ENCODE data around the gene BMP2K.
"Not testable (repeated sequence)": the region's sequence is repeated elsewhere in the genome, so short reads cannot be mapped to it uniquely, and the experiment has no call there.

Gene BMP2K

GRCh38 chr4:78829296-78829695, 53.1 kb downstream of the BMP2K start:
- CTCF ChIA-PET, result interaction anchor here (1.5 kb wide), 1 partner anchor 18 kb away, joined by 3 read pairs; no protein-coding TSS in a partner anchor
- TF ChIP-seq, protein P1, sequence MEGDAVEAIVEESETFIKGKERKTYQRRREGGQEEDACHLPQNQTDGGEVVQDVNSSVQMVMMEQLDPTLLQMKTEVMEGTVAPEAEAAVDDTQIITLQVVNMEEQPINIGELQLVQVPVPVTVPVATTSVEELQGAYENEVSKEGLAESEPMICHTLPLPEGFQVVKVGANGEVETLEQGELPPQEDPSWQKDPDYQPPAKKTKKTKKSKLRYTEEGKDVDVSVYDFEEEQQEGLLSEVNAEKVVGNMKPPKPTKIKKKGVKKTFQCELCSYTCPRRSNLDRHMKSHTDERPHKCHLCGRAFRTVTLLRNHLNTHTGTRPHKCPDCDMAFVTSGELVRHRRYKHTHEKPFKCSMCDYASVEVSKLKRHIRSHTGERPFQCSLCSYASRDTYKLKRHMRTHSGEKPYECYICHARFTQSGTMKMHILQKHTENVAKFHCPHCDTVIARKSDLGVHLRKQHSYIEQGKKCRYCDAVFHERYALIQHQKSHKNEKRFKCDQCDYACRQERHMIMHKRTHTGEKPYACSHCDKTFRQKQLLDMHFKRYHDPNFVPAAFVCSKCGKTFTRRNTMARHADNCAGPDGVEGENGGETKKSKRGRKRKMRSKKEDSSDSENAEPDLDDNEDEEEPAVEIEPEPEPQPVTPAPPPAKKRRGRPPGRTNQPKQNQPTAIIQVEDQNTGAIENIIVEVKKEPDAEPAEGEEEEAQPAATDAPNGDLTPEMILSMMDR (IDR thresholded peaks at IDR 0.05; ENCODE audit: insufficient read depth, low read length, missing control alignments), result no peak
- H3K4me3 ChIP-seq (ENCODE audit: low read depth, low read length), result no peak overlapping the region
- DNase-seq (ENCODE audit: low read depth, low spot score), result peak; percentile 40
- POLR2A ChIA-PET, result interaction anchor here (0.7 kb wide), 1 partner anchor 227 kb away, joined by 4 read pairs; no protein-coding TSS in a partner anchor

GRCh38 chr4:78839676-78840075, 63.5 kb downstream of the BMP2K start:
- POLR2A ChIA-PET; CTCF ChIA-PET; DNase-seq (ENCODE audit: low read depth, low spot score); H3K4me3 ChIP-seq (ENCODE audit: low read depth, low read length): not testable (repeated sequence)

DNA sequence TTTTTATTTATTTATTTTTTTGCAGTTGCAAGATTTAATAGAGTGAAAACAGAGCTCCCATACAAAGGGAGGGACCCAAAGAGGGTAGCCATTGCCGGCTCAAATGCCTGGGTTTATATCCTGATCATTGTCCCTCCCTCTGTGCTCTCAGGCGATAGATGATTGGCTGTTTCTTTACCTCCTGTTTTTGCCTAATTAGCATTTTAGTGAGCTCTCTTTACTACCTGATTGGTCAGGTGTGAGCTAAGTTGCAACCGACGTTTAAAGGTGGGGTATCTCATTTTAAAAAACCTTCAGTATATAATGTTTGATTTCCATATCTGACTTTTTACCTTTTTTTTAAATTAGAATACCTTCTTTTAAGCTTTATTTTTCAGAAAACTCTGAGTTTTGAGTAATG, 64.1 kb downstream of the BMP2K start:
- CTCF ChIA-PET; POLR2A ChIA-PET; H3K4me3 ChIP-seq (ENCODE audit: low read depth, low read length): not testable (repeated sequence)

DNA sequence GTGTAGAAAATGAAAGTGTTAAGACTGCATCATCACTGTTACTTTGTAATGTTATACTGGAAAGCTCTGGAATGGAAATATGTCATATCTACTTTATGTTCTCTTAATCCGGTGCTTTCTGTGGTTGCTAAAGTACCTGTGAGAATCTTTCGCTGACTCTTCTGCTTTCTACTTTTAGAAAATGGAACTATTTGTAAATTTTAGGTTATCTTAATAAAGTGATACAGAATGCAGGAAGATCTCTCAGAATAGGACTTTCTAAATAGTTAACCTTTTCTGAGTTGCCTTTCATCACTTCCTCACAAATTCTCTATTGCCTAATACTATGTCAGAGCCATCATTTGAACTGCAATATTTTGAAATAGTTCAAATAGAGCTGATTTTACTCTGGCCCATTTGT, 69.3 kb downstream of the BMP2K start:
- POLR2A ChIA-PET, result interaction anchor here (0.6 kb wide), 1 partner anchor 12 kb away, joined by 4 read pairs; no protein-coding TSS in a partner anchor
- CTCF ChIA-PET, result interaction anchor here (0.9 kb wide), 1 partner anchor 8 kb away, joined by 4 read pairs; no protein-coding TSS in a partner anchor
- TF ChIP-seq, protein P1 (IDR thresholded peaks at IDR 0.05; ENCODE audit: insufficient read depth, low read length, missing control alignments), result no peak
- H3K4me3 ChIP-seq (ENCODE audit: low read depth, low read length), result no peak overlapping the region
- DNase-seq (ENCODE audit: low read depth, low spot score), result no peak

More for the DNA sequence above, 64.1 kb downstream of the BMP2K start:
- DNase-seq (ENCODE audit: low read depth, low spot score), result not testable (repeated sequence)

- ChIA-PET CTCF (interaction anchor here (0.7 to 2.0 kb wide), 3 partner anchors 9 to 18 kb away, joined by 3 to 8 read pairs (median 4); no protein-coding TSS in a partner anchor), POLR2A (no interaction called here)
- H3K4me3 ChIP-seq (ENCODE audit: low read depth, low read length), result no peak overlapping the region
- TF ChIP-seq, protein P1 (IDR thresholded peaks at IDR 0.05; ENCODE audit: insufficient read depth, low read length, missing control alignments), result no peak
- DNase-seq (ENCODE audit: low read depth, low spot score), result no peak
These were observed 70.1 kb downstream of the BMP2K start for GRCh38 chr4:78846258-78846657.

GRCh38 chr4:78862314-78862737, 86.2 kb downstream of the BMP2K start:
- H3K4me3 ChIP-seq (ENCODE audit: low read depth, low read length), result no peak overlapping the region
- ChIA-PET POLR2A (no interaction called here), CTCF (interaction anchor here (0.5 to 4.8 kb wide), 9 partner anchors 8 to 929 kb away, joined by 3 to 98 read pairs (median 4); no protein-coding TSS in a partner anchor)
- TF ChIP-seq, protein P1 (IDR thresholded peaks at IDR 0.05; ENCODE audit: insufficient read depth, low read length, missing control alignments), result no peak
- DNase-seq (ENCODE audit: low read depth, low spot score), result no peak

DNA sequence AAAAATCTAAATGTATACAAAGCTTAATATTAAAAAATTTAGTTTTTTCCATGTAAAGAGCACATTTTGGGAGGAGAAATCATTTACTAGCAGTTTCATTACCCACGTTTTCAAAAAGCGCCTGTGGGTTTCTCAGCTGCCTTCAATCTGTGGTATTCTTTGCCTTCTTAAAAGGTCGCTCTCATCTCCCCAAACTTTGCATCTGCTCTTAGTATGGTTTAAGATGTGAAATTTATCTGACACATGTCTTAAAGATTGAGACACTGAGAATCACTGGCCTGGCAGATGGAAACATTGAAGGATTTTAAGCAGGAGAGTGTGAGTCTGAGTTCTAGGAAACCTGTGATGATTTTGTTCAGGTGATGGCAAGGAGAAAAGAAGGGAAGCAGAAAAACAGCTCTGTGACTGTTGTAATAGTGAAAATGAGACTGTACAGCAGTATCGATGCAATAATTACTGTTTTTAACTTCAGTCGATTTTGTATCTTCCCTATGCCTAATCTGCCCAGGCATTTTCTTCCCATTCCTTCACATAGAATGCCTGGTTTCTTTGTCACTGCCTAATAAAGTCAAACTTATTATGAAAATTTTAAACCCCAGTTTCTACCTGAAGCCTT, 87.2 kb downstream of the BMP2K start:
- TF ChIP-seq, protein P1 (IDR thresholded peaks at IDR 0.05; ENCODE audit: insufficient read depth, low read length, missing control alignments), result no peak
- no peak overlapping the region for H3K4me3 ChIP-seq (ENCODE audit: low read depth, low read length)
- ChIA-PET POLR2A (no interaction called here), CTCF (interaction anchor here (0.6 to 4.8 kb wide), 22 partner anchors 8 to 904 kb away, joined by 3 to 98 read pairs (median 4); partner anchors contain the start of gene ANXA3)
- no peak for DNase-seq (ENCODE audit: low read depth, low spot score)

Measured in AG04449 (cell line).